Measurements from ENCODE around the gene CORO2A.

Gene CORO2A

GRCh38 chr9:98229620-98230019 lies 37.2 kb upstream of the CORO2A start:
- Histone ChIP-seq H3K9me3 (ENCODE audit: control insufficient read depth, low read depth, low read length) (no peaks in the 10 kb centered on the region), H3K27ac (ENCODE audit: low read length) (no peak overlapping the region), H3K4me3 (ENCODE audit: low read length) (no peak overlapping the region), H3K9ac (ENCODE audit: low read length) (no peak overlapping the region), H3K36me3 (ENCODE audit: control insufficient read depth, low read depth, low read length) (peaks cover 6% of the 10 kb centered on the region), H3K27me3 (ENCODE audit: control insufficient read depth, insufficient read depth, low read length) (no peaks in the 10 kb centered on the region), H3K4me1 (ENCODE audit: control insufficient read depth, low read depth, low read length) (no peaks in the 10 kb centered on the region)

- no peaks in the 10 kb centered on the region for H3K4me1 ChIP-seq (ENCODE audit: control insufficient read depth, low read depth, low read length)
- H3K27me3 ChIP-seq (ENCODE audit: control insufficient read depth, insufficient read depth, low read length): no peaks in the 10 kb centered on the region
- no peak overlapping the region for H3K4me3 ChIP-seq (ENCODE audit: low read length)
- H3K36me3 ChIP-seq (ENCODE audit: control insufficient read depth, low read depth, low read length): peaks cover 6% of the 10 kb centered on the region
- H3K9me3 ChIP-seq (ENCODE audit: control insufficient read depth, low read depth, low read length): no peaks in the 10 kb centered on the region
- H3K27ac ChIP-seq (ENCODE audit: low read length): no peak overlapping the region
- H3K9ac ChIP-seq (ENCODE audit: low read length): no peak overlapping the region
Measured at GRCh38 chr9:98229090-98229395, 36.6 kb upstream of the CORO2A start.

GRCh38 chr9:98228392-98229089 lies 36.1 kb upstream of the CORO2A start:
- Histone ChIP-seq H3K9me3 (ENCODE audit: control insufficient read depth, low read depth, low read length) (no peaks in the 10 kb centered on the region), H3K36me3 (ENCODE audit: control insufficient read depth, low read depth, low read length) (peaks cover 6% of the 10 kb centered on the region), H3K9ac (ENCODE audit: low read length) (no peak overlapping the region), H3K4me3 (ENCODE audit: low read length) (no peak overlapping the region), H3K27me3 (ENCODE audit: control insufficient read depth, insufficient read depth, low read length) (no peaks in the 10 kb centered on the region), H3K27ac (ENCODE audit: low read length) (no peak overlapping the region), H3K4me1 (ENCODE audit: control insufficient read depth, low read depth, low read length) (no peaks in the 10 kb centered on the region)

GRCh38 chr9:98227883-98228282 lies 35.4 kb upstream of the CORO2A start:
- Histone ChIP-seq H3K4me3 (ENCODE audit: low read length) (no peak overlapping the region), H3K27ac (ENCODE audit: low read length) (no peak overlapping the region), H3K27me3 (ENCODE audit: control insufficient read depth, insufficient read depth, low read length) (no peaks in the 10 kb centered on the region), H3K9ac (ENCODE audit: low read length) (no peak overlapping the region), H3K4me1 (ENCODE audit: control insufficient read depth, low read depth, low read length) (no peaks in the 10 kb centered on the region), H3K36me3 (ENCODE audit: control insufficient read depth, low read depth, low read length) (peaks cover 6% of the 10 kb centered on the region), H3K9me3 (ENCODE audit: control insufficient read depth, low read depth, low read length) (no peaks in the 10 kb centered on the region)

DNA sequence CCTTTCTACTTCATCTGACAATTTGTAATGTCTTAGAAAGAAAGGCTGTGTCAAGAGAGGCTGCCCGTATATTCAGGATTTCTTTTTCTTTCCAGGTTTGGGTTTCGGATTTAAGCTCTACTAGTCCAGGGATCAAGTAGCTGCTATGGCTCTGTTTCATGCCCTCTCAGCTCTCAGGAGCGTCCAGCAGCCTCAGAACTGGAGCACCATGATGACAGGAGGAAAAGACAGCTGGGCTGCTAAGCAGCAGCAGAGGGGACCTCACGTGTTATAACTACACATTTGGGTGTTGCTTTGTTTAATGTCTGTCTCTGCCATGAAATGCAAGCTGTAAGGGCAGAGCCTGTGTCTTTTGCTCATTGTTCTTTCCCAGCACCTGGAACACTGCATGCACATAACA lies 34.5 kb upstream of the CORO2A start:
- Histone ChIP-seq H3K4me1 (ENCODE audit: control insufficient read depth, low read depth, low read length) (no peaks in the 10 kb centered on the region), H3K36me3 (ENCODE audit: control insufficient read depth, low read depth, low read length) (peaks cover 4% of the 10 kb centered on the region), H3K9ac (ENCODE audit: low read length) (no peak overlapping the region), H3K27ac (ENCODE audit: low read length) (no peak overlapping the region), H3K9me3 (ENCODE audit: control insufficient read depth, low read depth, low read length) (no peaks in the 10 kb centered on the region), H3K4me3 (ENCODE audit: low read length) (no peak overlapping the region), H3K27me3 (ENCODE audit: control insufficient read depth, insufficient read depth, low read length) (no peaks in the 10 kb centered on the region)

GRCh38 chr9:98226516-98226915 lies 34.1 kb upstream of the CORO2A start:
- Histone ChIP-seq H3K4me1 (ENCODE audit: control insufficient read depth, low read depth, low read length) (no peaks in the 10 kb centered on the region), H3K9me3 (ENCODE audit: control insufficient read depth, low read depth, low read length) (no peaks in the 10 kb centered on the region), H3K4me3 (ENCODE audit: low read length) (no peak overlapping the region), H3K27me3 (ENCODE audit: control insufficient read depth, insufficient read depth, low read length) (no peaks in the 10 kb centered on the region), H3K9ac (ENCODE audit: low read length) (no peak overlapping the region), H3K27ac (ENCODE audit: low read length) (no peak overlapping the region), H3K36me3 (ENCODE audit: control insufficient read depth, low read depth, low read length) (no peaks in the 10 kb centered on the region)

DNA sequence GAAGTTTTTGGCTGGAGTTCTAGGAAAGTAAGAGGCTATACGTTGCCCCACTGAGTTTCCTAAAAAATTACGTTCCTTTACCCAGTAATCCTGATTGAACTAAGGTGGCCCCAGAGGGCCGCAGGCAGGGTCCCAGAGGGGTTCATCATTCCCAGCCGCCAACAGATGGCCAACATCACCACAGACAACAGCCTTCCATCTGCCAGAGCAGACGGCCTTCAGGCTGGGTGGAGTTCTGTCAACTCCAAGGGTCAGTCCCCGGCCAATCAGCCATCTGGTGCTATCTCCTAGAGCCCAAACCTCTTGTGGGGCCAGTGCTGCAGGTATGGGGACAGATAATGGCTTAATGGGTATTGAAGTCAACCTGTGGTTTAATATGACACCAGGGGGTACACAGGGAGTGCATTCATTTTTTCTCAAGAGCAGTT lies 32.6 kb upstream of the CORO2A start:
- H3K27ac ChIP-seq (ENCODE audit: low read length): no peak overlapping the region
- H3K4me3 ChIP-seq (ENCODE audit: low read length): no peak overlapping the region
- no peaks in the 10 kb centered on the region for H3K36me3 ChIP-seq (ENCODE audit: control insufficient read depth, low read depth, low read length)
- no peaks in the 10 kb centered on the region for H3K9me3 ChIP-seq (ENCODE audit: control insufficient read depth, low read depth, low read length)
- H3K27me3 ChIP-seq (ENCODE audit: control insufficient read depth, insufficient read depth, low read length): no peaks in the 10 kb centered on the region
- H3K4me1 ChIP-seq (ENCODE audit: control insufficient read depth, low read depth, low read length): peaks cover 8% of the 10 kb centered on the region
- H3K9ac ChIP-seq (ENCODE audit: low read length): no peak overlapping the region

DNA sequence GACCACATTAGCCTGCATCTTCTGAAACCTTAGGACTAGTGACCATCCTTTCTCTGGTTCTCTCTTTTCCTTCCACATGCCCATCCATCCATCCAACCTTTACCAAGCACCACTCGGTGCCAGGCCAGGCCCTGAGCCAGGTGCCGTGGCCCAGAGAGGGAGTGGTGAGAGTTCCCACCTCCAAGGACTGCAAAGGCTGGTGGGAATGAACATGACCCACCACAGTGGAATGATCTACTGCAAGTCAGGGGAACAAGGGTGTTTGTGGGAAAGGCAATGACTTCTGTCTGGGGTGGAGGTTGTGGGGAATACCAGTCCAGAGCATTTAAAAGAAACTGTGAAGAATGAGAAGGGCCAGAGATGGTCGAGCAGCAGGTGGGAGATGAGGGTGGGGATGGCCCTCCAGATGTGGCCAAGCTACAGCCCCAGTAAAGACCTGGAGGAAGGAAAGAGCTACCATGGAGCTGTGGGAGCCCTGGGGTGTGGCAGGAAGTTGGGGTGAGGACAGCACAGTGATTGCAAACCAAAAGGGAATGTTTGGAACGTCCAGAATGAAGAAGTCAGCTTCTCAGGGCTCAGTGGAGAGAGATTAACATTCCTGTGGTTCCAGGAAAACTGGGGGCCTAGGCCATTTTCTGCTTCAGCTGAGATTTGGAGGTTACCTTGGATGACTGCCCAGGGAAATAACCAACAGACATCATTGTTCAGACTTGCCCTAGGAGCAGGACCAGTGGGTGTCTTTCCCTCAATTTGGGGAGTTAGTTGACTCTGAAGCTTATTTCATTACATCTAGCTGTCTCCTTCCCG lies 30.7 kb upstream of the CORO2A start:
- peaks cover 21% of the 10 kb centered on the region for H3K4me1 ChIP-seq (ENCODE audit: control insufficient read depth, low read depth, low read length)
- no peak overlapping the region for H3K4me3 ChIP-seq (ENCODE audit: low read length)
- H3K9ac ChIP-seq (ENCODE audit: low read length): no peak overlapping the region
- no peak overlapping the region for H3K27ac ChIP-seq (ENCODE audit: low read length)
- H3K36me3 ChIP-seq (ENCODE audit: control insufficient read depth, low read depth, low read length): no peaks in the 10 kb centered on the region
- H3K9me3 ChIP-seq (ENCODE audit: control insufficient read depth, low read depth, low read length): no peaks in the 10 kb centered on the region
- no peaks in the 10 kb centered on the region for H3K27me3 ChIP-seq (ENCODE audit: control insufficient read depth, insufficient read depth, low read length)

DNA sequence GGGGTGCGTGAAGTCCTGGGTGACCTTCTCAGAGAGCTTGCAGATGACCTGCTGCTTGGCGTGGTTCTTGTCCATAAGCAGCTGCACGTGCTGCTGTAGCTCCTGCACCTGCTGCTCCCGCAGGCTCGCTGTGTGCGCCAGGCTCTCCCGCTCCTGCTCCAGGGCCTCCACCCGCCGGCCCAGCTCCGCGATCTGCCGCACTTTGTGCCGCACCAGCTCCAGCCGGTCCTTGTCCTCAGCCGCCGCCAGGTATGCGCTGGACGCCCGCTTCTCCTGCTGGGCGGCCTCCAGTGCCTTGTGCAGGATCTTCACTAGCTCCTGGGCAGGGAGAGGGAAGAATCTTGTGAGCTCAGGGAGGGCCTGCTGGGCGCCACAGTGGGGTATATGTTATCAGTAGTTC lies 28.5 kb upstream of the CORO2A start:
- Histone ChIP-seq H3K9me3 (ENCODE audit: control insufficient read depth, low read depth, low read length) (no peaks in the 10 kb centered on the region), H3K27ac (ENCODE audit: low read length) (no peak overlapping the region), H3K4me1 (ENCODE audit: control insufficient read depth, low read depth, low read length) (peaks cover 21% of the 10 kb centered on the region), H3K27me3 (ENCODE audit: control insufficient read depth, insufficient read depth, low read length) (no peaks in the 10 kb centered on the region), H3K4me3 (ENCODE audit: low read length) (no peak overlapping the region), H3K9ac (ENCODE audit: low read length) (no peak overlapping the region), H3K36me3 (ENCODE audit: control insufficient read depth, low read depth, low read length) (no peaks in the 10 kb centered on the region)

GRCh38 chr9:98219794-98220370 lies 27.4 kb upstream of the CORO2A start:
- Histone ChIP-seq H3K9ac (ENCODE audit: low read length) (no peak overlapping the region), H3K9me3 (ENCODE audit: control insufficient read depth, low read depth, low read length) (no peaks in the 10 kb centered on the region), H3K27me3 (ENCODE audit: control insufficient read depth, insufficient read depth, low read length) (no peaks in the 10 kb centered on the region), H3K4me1 (ENCODE audit: control insufficient read depth, low read depth, low read length) (peaks cover 21% of the 10 kb centered on the region), H3K4me3 (ENCODE audit: low read length) (no peak overlapping the region), H3K36me3 (ENCODE audit: control insufficient read depth, low read depth, low read length) (no peaks in the 10 kb centered on the region), H3K27ac (ENCODE audit: low read length) (peak overlapping the region; percentile 61)

GRCh38 chr9:98219364-98219716 lies 26.9 kb upstream of the CORO2A start:
- Histone ChIP-seq H3K4me3 (ENCODE audit: low read length) (peak overlapping the region; percentile 11), H3K9ac (ENCODE audit: low read length) (peak overlapping the region; percentile 40), H3K27me3 (ENCODE audit: control insufficient read depth, insufficient read depth, low read length) (no peaks in the 10 kb centered on the region), H3K36me3 (ENCODE audit: control insufficient read depth, low read depth, low read length) (no peaks in the 10 kb centered on the region), H3K27ac (ENCODE audit: low read length) (peak overlapping the region; percentile 61), H3K9me3 (ENCODE audit: control insufficient read depth, low read depth, low read length) (no peaks in the 10 kb centered on the region), H3K4me1 (ENCODE audit: control insufficient read depth, low read depth, low read length) (peaks cover 21% of the 10 kb centered on the region)

Data from iPS-18a (cell line).